Spleen (tissue), 11 donors: ENCODE data around the gene IGF1R. TPM values are rescaled to one million over a fixed set of nuclear protein-coding genes. Genes with fewer than 3 reads are reported as not detected.

Experiments used
- DNase-seq: peaks from one replicate; pipeline ENCODE4 v3.0.0-alpha.2; 2020
- H3K27ac ChIP-seq, 8 donors: fragments of 200-600 bp; sonication (generic) in 7 of 8; 1 replicate in 4 of 8; 2 replicates in 4 of 8; pipeline versions ENCODE4 v1.5.0 to v1.8.0; 2016 to 2021; ENCODE audit warnings: inconsistent platforms in 4 of 8, mild to moderate bottlenecking in 4 of 8, moderate library complexity in 1 of 8
- H3K27me3 ChIP-seq, 7 donors: fragments of 200-600 bp; sonication (generic) in 6 of 7; replicated peaks in 1 of 7; 1 replicate in 4 of 7; 2 replicates in 3 of 7; pipeline versions ENCODE4 v1.5.0 to v1.8.0; 2016 to 2021; ENCODE audit warnings: inconsistent platforms in 3 of 7, mild to moderate bottlenecking in 1 of 7
- H3K36me3 ChIP-seq, 6 donors: fragments of 200-600 bp; sonication (generic) in 5 of 6; 1 replicate in 4 of 6; 2 replicates in 2 of 6; pipeline versions ENCODE4 v1.5.0 to v1.8.0; 2016 to 2021; ENCODE audit warnings: inconsistent platforms in 2 of 6
- H3K4me1 ChIP-seq, 6 donors: fragments of 200-600 bp; sonication (generic) in 5 of 6; 1 replicate in 3 of 6; 2 replicates in 3 of 6; pipeline versions ENCODE4 v1.5.0 to v1.8.0; 2016 to 2021; ENCODE audit warnings: inconsistent platforms in 3 of 6
- H3K4me3 ChIP-seq, 8 donors: fragments of 200-600 bp; sonication (generic) in 7 of 8; 1 replicate in 4 of 8; 2 replicates in 4 of 8; pipeline versions ENCODE4 v1.5.0 to v1.8.0; 2016 to 2021; ENCODE audit warnings: inconsistent platforms in 4 of 8, mild to moderate bottlenecking in 4 of 8, moderate library complexity in 2 of 8
- H3K9me3 ChIP-seq, 8 donors: fragments of 200-600 bp; sonication (generic) in 7 of 8; 1 replicate in 4 of 8; 2 replicates in 4 of 8; pipeline versions ENCODE4 v1.5.0 to v1.8.0; 2016 to 2021; ENCODE audit warnings: inconsistent platforms in 4 of 8
- POLR2A ChIP-seq, 3 donors: fragments of 450-650 bp; IDR thresholded peaks; one replicate each; pipeline ENCODE4 v1.5.1; 2017; ENCODE audit warnings: antibody characterized with exemption in 3 of 3, mild to moderate bottlenecking in 1 of 3
- POLR2AphosphoS5 ChIP-seq, 3 donors: sonication (generic); formaldehyde crosslinking; IDR thresholded peaks; one replicate each; pipeline ENCODE4 v1.5.1; 2017; ENCODE audit warnings: antibody characterized with exemption in 3 of 3
- WGBS, 5 donors: extraction: QIAGEN DNeasy Blood & Tissue Kit in 3 of 5; methylation state at CpG; one replicate each; pipeline versions ENCODE4 v1.1.5 to v1.1.7; 2013 to 2018; 5-methylcytosine and 5-hydroxymethylcytosine counted together
- intact Hi-C: fragments of 100-400 bp; cut with DNase I; formaldehyde crosslinking; loops from one replicate; pipeline ENCODE4 v1.15.0; 2023; ENCODE audit warnings: low total_unique reads
- polyA plus RNA-seq, 3 donors: library from polyadenylated mRNA; stranded (reverse); fragments of 200-250 nt; gene quantifications; one replicate each; pipeline ENCODE4 v1.2.1, GENCODE V29; 2013
- total RNA-seq, 7 donors: library from RNA; depleted of rRNA in 3 of 7; stranded (reverse); fragments of >200 nt in 3 of 7; fragmentation: NEBNext Ultra II Directional in 4 of 7; extraction: Animal tissue kit (Norgen Biotek cat#: 25700) in 4 of 7; gene quantifications; one replicate each; pipeline versions ENCODE4 v1.1.0 to v1.2.1, GENCODE V29; 2016 to 2021
- TF ChIP-seq, protein P1 (sequence below), 11 experiments: fragments of 200-600 bp in 7 of 11; fragments of 450-650 bp in 4 of 11; sonication (generic) in 4 of 11; IDR thresholded peaks in 8 of 11; conservative IDR thresholded peaks in 3 of 11; 1 replicate in 7 of 11; 2 replicates in 4 of 11; pipeline versions ENCODE4 v1.4.0 to v1.8.0; 2016 to 2021; ENCODE audit warnings: antibody characterized with exemption in 11 of 11, inconsistent platforms in 4 of 11, mild to moderate bottlenecking in 1 of 11
- donor health status: healthy with polysubstance abuse.
- donor health status: DM: no; HTN: no; CAD: no; lungs with moderate emphysema.
- donor health status: DM: no; HTN: no; CAD: no.
- donor health status: Bipolar disorder and iron deficiency.
- donor health status: healthy.
- donor health status: DM: no; HTN: no; CAD: no.
- donor health status: DM: yes; HTN: yes; CAD: no.

IGF1R gene
- total and polyA plus RNA-seq, 10 donors = 1.1 to 104 (median 53.1) TPM

DNA sequence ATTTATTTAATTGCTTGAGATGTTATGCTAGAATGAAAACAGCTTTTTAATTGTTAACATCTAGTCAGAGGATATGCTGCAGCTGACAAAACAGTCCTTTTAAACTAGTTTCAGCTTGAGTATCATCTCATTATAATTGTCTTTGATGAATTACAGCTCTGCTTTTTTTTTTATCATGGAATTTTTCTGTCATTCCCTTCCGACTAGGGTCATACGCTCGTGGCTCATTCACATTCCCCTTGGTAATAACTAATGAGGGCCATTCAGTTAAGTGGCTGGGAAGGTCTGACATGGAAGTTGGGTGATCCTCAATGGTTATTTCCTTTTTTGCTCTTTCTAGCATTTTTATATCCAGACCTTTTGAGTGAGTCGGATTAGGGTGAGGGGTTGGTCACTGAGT, 282.2 kb downstream of the IGF1R start:
- Histone ChIP-seq H3K4me3 (no peak overlapping the region), H3K9me3 (no peaks in the 10 kb centered on the region), H3K4me1 (peaks cover 0 to 5% (median 0%) of the 10 kb centered on the region in 6 donors), H3K36me3 (peaks cover 0 to 97% (median 25%) of the 10 kb centered on the region in 6 donors), H3K27me3 (no peaks in the 10 kb centered on the region), H3K27ac (no peak overlapping the region)
- TF ChIP-seq POLR2AphosphoS5 (IDR thresholded peaks at IDR 0.05) = no peak
- TF ChIP-seq, protein P1, sequence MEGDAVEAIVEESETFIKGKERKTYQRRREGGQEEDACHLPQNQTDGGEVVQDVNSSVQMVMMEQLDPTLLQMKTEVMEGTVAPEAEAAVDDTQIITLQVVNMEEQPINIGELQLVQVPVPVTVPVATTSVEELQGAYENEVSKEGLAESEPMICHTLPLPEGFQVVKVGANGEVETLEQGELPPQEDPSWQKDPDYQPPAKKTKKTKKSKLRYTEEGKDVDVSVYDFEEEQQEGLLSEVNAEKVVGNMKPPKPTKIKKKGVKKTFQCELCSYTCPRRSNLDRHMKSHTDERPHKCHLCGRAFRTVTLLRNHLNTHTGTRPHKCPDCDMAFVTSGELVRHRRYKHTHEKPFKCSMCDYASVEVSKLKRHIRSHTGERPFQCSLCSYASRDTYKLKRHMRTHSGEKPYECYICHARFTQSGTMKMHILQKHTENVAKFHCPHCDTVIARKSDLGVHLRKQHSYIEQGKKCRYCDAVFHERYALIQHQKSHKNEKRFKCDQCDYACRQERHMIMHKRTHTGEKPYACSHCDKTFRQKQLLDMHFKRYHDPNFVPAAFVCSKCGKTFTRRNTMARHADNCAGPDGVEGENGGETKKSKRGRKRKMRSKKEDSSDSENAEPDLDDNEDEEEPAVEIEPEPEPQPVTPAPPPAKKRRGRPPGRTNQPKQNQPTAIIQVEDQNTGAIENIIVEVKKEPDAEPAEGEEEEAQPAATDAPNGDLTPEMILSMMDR (IDR thresholded peaks at IDR 0.05 in 8 of 11, conservative IDR thresholded peaks at IDR 0.05 in 3 of 11) = no peak
- intact Hi-C loops = no loop called here
- 72 to 82% (median 81%) methylated on average over 4 of the region's 4 CpGs for WGBS, 5 donors
- DNase-seq = no peak

GRCh38 chr15:98931004-98931403, 282.7 kb downstream of the IGF1R start:
- H3K36me3 ChIP-seq = peaks cover 0 to 97% (median 24%) of the 10 kb centered on the region in 6 donors
- intact Hi-C loops = no loop called here
- H3K27me3 ChIP-seq = no peaks in the 10 kb centered on the region
- TF ChIP-seq POLR2AphosphoS5 (IDR thresholded peaks at IDR 0.05) = no peak
- TF ChIP-seq, protein P1 (IDR thresholded peaks at IDR 0.05 in 8 of 11, conservative IDR thresholded peaks at IDR 0.05 in 3 of 11) = no peak
- no peak for TF ChIP-seq POLR2A (IDR thresholded peaks at IDR 0.05)
- WGBS, 5 donors = 69 to 85% (median 78%) methylated on average over 4 of the region's 4 CpGs
- no peak for DNase-seq
- no peak overlapping the region for H3K27ac ChIP-seq
- H3K4me1 ChIP-seq = peaks cover 0 to 5% (median 0%) of the 10 kb centered on the region in 6 donors
- H3K9me3 ChIP-seq = no peaks in the 10 kb centered on the region
- no peak overlapping the region for H3K4me3 ChIP-seq

GRCh38 chr15:98933406-98933805, 285.1 kb downstream of the IGF1R start:
- peaks cover 0 to 98% (median 27%) of the 10 kb centered on the region in 6 donors for H3K36me3 ChIP-seq

GRCh38 chr15:98935736-98936135, 287.4 kb downstream of the IGF1R start:
- Histone ChIP-seq H3K4me1 (no peaks in the 10 kb centered on the region), H3K9me3 (no peaks in the 10 kb centered on the region), H3K27ac (no peak overlapping the region), H3K4me3 (no peak overlapping the region), H3K27me3 (no peaks in the 10 kb centered on the region), H3K36me3 (peaks cover 0 to 100% (median 35%) of the 10 kb centered on the region in 6 donors)
- no peak for DNase-seq
- 67 to 85% (median 80%) methylated on average over 12 of the region's 12 CpGs for WGBS, 5 donors
- TF ChIP-seq, protein P1 (IDR thresholded peaks at IDR 0.05 in 8 of 11, conservative IDR thresholded peaks at IDR 0.05 in 3 of 11) = no peak
- TF ChIP-seq POLR2A (IDR thresholded peaks at IDR 0.05) = no peak
- no peak for TF ChIP-seq POLR2AphosphoS5 (IDR thresholded peaks at IDR 0.05)
- intact Hi-C loops = no loop called here

More at GRCh38 chr15:98933406-98933805, 285.1 kb downstream of the IGF1R start:
- Histone ChIP-seq H3K27me3 (no peaks in the 10 kb centered on the region), H3K4me3 (no peak overlapping the region), H3K9me3 (no peaks in the 10 kb centered on the region), H3K4me1 (peaks cover 0 to 5% (median 0%) of the 10 kb centered on the region in 6 donors), H3K27ac (no peak overlapping the region)
- intact Hi-C loops = no loop called here
- no peak for TF ChIP-seq POLR2A (IDR thresholded peaks at IDR 0.05)
- no peak for TF ChIP-seq POLR2AphosphoS5 (IDR thresholded peaks at IDR 0.05)
- TF ChIP-seq, protein P1 (IDR thresholded peaks at IDR 0.05 in 8 of 11, conservative IDR thresholded peaks at IDR 0.05 in 3 of 11) = no peak
- DNase-seq = no peak
- 87 to 96% (median 90%) methylated on average over 9 of the region's 9 CpGs for WGBS, 5 donors
